ENCODE measurements around the gene PGM1. TPM values are rescaled to one million over a fixed set of nuclear protein-coding genes. Genes with fewer than 3 reads are reported as not detected.
A peak's percentile ranks its signal among the peaks of the same experiment; 100 is the strongest.

The PGM1 gene
- total and polyA plus RNA-seq, 2 of the 13 experiments (the other 11 are each of a cell fraction or from before 2014, with no cell fraction given), result 51.6 to 105 TPM

- Histone ChIP-seq H3K4me1 (ENCODE audit: insufficient read depth, low read length) (peaks cover 71% of the 10 kb centered on the region), H3K9ac (ENCODE audit: insufficient read depth, low read depth, low read length) (peak overlapping the region; percentile 89), H3K4me2 (ENCODE audit: low read depth, low read length) (peak overlapping the region; percentile 76), H3K79me2 (ENCODE audit: insufficient read depth, low read length) (peaks cover 49% of the 10 kb centered on the region), H3K27ac (ENCODE audit: extremely low read length, insufficient read depth, low read length) (peak overlapping the region; percentile 94), H3K9me3 (ENCODE audit: low read length) (no peaks in the 10 kb centered on the region), H3K36me3 (replicated peaks in 1 of 2; ENCODE audit: control insufficient read depth in 1 of 2, insufficient read depth in 2 of 2, low read length in 2 of 2) (peaks cover 0 to 4% of the 10 kb centered on the region in 2 experiments; a peak in 1 of 5 replicates), H3K4me3 (replicated peaks in 1 of 3; ENCODE audit: insufficient read depth in 1 of 3, low read depth in 2 of 3, low read length in 3 of 3) (peak overlapping the region; percentile 93 to 96 (median 93)), H2AFZ (ENCODE audit: low read length) (no peak overlapping the region), H3K27me3 (ENCODE audit: control insufficient read depth in 1 of 2, insufficient read depth in 2 of 2, low read length in 2 of 2) (peaks cover 0 to 3% of the 10 kb centered on the region in 2 experiments; a peak in 1 of 5 replicates), H4K20me1 (ENCODE audit: insufficient read depth, low read length) (no peaks in the 10 kb centered on the region; the same call in 1 of the 2 replicates)
- FAIRE-seq (no peak), ATAC-seq (peak; percentile 46), DNase-seq (ENCODE audit: low spot score) (peak; percentile 21)
- in situ Hi-C loops (cut with HindIII; ENCODE audit: extremely low pct_ligation_motif_present, low pct_unique_long_range_greater_than_20kb), result no loop called here
- no TSS peak for BruUV-seq (replicated peaks)
- intact Hi-C loops (cut with micrococcal nuclease; ENCODE audit: unreplicated experiment), result no loop called here
- 1% methylated on average over 23 of the region's 55 CpGs for WGBS (ENCODE audit: low lambda C conversion rate)
- CTCF ChIA-PET (ENCODE audit: low intra/inter-chr PET ratio, low total read pairs), result no interaction called here
- POLR2A ChIA-PET, result interaction anchor here (0.8 kb wide), 1 partner anchor 1152 kb away, joined by 3 read pairs; no protein-coding TSS in a partner anchor
- TF ChIP-seq SMC3 (IDR thresholded peaks at IDR 0.05; ENCODE audit: low read length) (no peak), IKZF1 (IDR thresholded peaks at IDR 0.05) (no peak), POLR2AphosphoS5 (IDR thresholded peaks at IDR 0.05; ENCODE audit: low read depth, low read length) (no peak), GMEB2 (CRISPR knock-in tag; IDR thresholded peaks at IDR 0.05; ENCODE audit: low read depth) (no peak), AHR (CRISPR knock-in tag; IDR thresholded peaks at IDR 0.05) (no peak), MEF2D (CRISPR knock-in tag; IDR thresholded peaks at IDR 0.05) (no peak), ZSCAN5A (CRISPR knock-in tag; IDR thresholded peaks at IDR 0.05; ENCODE audit: borderline replicate concordance) (no peak), REL (CRISPR knock-in tag; conservative IDR thresholded peaks at IDR 0.05) (no peak), HOXD1 (CRISPR knock-in tag; IDR thresholded peaks at IDR 0.05) (no peak), ZNF737 (CRISPR knock-in tag; IDR thresholded peaks at IDR 0.05; ENCODE audit: borderline replicate concordance) (no peak), AKNA (CRISPR knock-in tag; IDR thresholded peaks at IDR 0.05; ENCODE audit: borderline replicate concordance) (no peak), MATR3 (CRISPR knock-in tag; IDR thresholded peaks at IDR 0.05) (no peak), GRHL1 (CRISPR knock-in tag; conservative IDR thresholded peaks at IDR 0.05) (no peak), ZNF670 (CRISPR knock-in tag; IDR thresholded peaks at IDR 0.05; ENCODE audit: borderline replicate concordance) (no peak), SKI (IDR thresholded peaks at IDR 0.05; ENCODE audit: partially characterized antibody) (no peak)
Measured at GRCh38 chr1:63593886-63594605, 835 bp downstream of the PGM1 start.

Measured in HepG2 (cell line).